Measurements from ENCODE around the gene HEATR1.

DNA sequence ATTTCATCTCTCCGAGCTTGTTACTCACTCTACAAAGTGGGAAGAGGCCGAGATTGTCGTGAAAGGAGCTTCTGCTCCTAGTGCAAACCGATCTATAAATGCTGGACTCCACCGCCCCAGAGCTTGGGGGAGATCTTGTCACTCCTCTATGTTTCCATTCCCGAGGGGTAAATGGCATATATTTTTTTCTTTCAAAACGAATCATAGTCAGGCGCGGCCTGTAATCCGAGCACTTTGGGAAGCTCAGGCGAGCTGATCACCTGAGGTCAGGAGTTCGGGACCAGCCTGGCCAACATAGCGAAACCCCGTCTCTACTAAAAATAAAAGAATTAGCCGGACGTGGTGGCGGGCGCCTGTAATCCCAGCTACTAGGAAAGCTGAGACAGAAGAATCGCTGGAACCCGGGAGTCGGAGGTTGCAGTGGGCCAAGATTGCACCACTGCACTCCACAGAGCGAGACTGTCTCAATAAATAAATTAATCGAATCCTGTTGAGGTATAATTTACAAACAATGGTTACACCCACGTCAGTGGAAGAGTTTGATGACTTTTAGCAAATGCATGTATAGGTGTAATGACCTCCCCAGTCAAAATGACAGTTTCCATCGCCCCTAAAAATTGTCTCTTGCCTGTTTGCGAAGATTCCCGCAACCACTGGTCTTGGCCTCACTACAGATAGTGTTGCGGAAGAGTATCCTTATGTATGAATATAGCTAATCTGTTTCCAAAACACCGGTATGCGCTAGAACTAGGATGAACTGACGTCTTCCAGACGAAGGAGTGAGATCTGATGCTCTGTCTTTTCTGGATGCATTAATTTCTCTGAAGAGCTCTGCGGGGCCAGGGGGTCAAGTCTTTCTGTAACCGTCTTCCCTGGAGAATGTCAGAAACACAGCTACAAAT, 840 bp upstream of the HEATR1 start:
- TF ChIP-seq GABPA (IDR thresholded peaks at IDR 0.05 in 1 of 2, conservative IDR thresholded peaks at IDR 0.05 in 1 of 2), result no peak
- TF ChIP-seq, protein P1, sequence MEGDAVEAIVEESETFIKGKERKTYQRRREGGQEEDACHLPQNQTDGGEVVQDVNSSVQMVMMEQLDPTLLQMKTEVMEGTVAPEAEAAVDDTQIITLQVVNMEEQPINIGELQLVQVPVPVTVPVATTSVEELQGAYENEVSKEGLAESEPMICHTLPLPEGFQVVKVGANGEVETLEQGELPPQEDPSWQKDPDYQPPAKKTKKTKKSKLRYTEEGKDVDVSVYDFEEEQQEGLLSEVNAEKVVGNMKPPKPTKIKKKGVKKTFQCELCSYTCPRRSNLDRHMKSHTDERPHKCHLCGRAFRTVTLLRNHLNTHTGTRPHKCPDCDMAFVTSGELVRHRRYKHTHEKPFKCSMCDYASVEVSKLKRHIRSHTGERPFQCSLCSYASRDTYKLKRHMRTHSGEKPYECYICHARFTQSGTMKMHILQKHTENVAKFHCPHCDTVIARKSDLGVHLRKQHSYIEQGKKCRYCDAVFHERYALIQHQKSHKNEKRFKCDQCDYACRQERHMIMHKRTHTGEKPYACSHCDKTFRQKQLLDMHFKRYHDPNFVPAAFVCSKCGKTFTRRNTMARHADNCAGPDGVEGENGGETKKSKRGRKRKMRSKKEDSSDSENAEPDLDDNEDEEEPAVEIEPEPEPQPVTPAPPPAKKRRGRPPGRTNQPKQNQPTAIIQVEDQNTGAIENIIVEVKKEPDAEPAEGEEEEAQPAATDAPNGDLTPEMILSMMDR (IDR thresholded peaks at IDR 0.05; ENCODE audit: low read depth, low read length, missing input control), result no peak
- TF ChIP-seq, protein P2, sequence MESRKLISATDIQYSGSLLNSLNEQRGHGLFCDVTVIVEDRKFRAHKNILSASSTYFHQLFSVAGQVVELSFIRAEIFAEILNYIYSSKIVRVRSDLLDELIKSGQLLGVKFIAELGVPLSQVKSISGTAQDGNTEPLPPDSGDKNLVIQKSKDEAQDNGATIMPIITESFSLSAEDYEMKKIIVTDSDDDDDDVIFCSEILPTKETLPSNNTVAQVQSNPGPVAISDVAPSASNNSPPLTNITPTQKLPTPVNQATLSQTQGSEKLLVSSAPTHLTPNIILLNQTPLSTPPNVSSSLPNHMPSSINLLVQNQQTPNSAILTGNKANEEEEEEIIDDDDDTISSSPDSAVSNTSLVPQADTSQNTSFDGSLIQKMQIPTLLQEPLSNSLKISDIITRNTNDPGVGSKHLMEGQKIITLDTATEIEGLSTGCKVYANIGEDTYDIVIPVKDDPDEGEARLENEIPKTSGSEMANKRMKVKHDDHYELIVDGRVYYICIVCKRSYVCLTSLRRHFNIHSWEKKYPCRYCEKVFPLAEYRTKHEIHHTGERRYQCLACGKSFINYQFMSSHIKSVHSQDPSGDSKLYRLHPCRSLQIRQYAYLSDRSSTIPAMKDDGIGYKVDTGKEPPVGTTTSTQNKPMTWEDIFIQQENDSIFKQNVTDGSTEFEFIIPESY (IDR thresholded peaks at IDR 0.05), result no peak
- no peak for TF ChIP-seq RAD21 (IDR thresholded peaks at IDR 0.05)
- TF ChIP-seq YY1 (IDR thresholded peaks at IDR 0.05), result no peak
- no peak for TF ChIP-seq TAF1 (conservative IDR thresholded peaks at IDR 0.05)

All from liver (tissue), 3 donors.